Endothelial cell of umbilical vein (primary cell): ENCODE measurements around the gene GPR150.

ENCODE experiments used
- EZH2 ChIP-seq: IDR thresholded peaks from 2 replicates; pipeline ENCODE4 v1.6.1; 2012; ENCODE audit warnings: borderline replicate concordance, low read depth, mild to moderate bottlenecking, moderate library complexity, low read length, inconsistent platforms; ENCODE audit not compliant: severe bottlenecking
- FOS ChIP-seq: IDR thresholded peaks from 2 replicates; pipeline ENCODE4 v1.6.1; 2011; ENCODE audit warnings: mild to moderate bottlenecking, low read length, moderate library complexity, borderline replicate concordance; ENCODE audit not compliant: insufficient read depth
- GATA2 ChIP-seq: IDR thresholded peaks from 2 replicates; pipeline ENCODE4 v1.7.0; 2011; ENCODE audit warnings: low read depth, mild to moderate bottlenecking, moderate library complexity, mixed read lengths, low read length; ENCODE audit not compliant: insufficient read length, insufficient read depth
- JUN ChIP-seq: IDR thresholded peaks from 2 replicates; pipeline ENCODE4 v1.6.1; 2011; ENCODE audit warnings: borderline replicate concordance, low read depth; ENCODE audit not compliant: insufficient read length, insufficient read depth
- MYC ChIP-seq: IDR thresholded peaks from one replicate; pipeline ENCODE4 v1.6.1; 2011; ENCODE audit warnings: mild to moderate bottlenecking, low read depth, low read length
- POLR2A ChIP-seq: IDR thresholded peaks from 2 replicates; pipeline ENCODE4 v1.6.1; 2012; ENCODE audit warnings: low read depth, mild to moderate bottlenecking, control low read depth, low read length
- POLR2AphosphoS5 ChIP-seq: IDR thresholded peaks from 2 replicates; pipeline ENCODE4 v1.6.1; 2012; ENCODE audit warnings: low read depth, mild to moderate bottlenecking, control low read depth, low read length, moderate library complexity; ENCODE audit not compliant: insufficient read depth
- TF ChIP-seq, protein P1 (sequence below), 2 donors: IDR thresholded peaks; 1 replicate in 1 of 2; 2 replicates in 1 of 2; pipeline ENCODE4 v1.5.1; 2011; ENCODE audit warnings: low read length in 2 of 2, mild to moderate bottlenecking in 2 of 2, moderate library complexity in 2 of 2, control low read depth in 1 of 2, inconsistent platforms in 1 of 2, low read depth in 1 of 2; ENCODE audit not compliant: insufficient read depth in 1 of 2; ENCODE audit errors: extremely low read depth in 1 of 2
- TF ChIP-seq, protein P2 (sequence below): IDR thresholded peaks from 2 replicates; pipeline ENCODE4 v1.6.1; 2011; ENCODE audit not compliant: insufficient read depth, insufficient read length

DNA sequence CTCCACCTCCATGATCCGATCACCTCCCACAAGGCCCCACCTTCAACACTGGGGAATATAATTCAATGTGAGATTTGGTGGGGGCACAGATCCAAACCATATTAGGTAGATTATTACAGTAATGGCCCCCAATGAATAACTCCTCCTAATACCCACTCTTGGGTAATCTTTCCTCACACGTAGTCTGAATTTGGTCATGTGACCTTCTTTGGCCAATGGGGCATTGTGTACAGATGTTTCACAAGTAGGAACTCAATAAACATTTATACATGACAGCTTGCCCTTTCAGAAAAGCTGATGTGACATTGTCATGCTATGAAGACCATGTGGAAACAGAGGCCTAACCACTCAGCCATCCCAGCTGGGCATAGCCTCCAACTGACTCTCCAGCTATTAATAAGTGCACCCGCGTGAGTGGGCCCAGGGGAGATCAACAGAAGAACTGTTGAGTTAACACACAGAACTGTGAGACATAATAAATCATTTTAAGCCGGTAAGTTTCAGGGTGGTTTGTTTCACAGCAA is 10.6 kb downstream of the GPR150 start:
- TF ChIP-seq, protein P1, sequence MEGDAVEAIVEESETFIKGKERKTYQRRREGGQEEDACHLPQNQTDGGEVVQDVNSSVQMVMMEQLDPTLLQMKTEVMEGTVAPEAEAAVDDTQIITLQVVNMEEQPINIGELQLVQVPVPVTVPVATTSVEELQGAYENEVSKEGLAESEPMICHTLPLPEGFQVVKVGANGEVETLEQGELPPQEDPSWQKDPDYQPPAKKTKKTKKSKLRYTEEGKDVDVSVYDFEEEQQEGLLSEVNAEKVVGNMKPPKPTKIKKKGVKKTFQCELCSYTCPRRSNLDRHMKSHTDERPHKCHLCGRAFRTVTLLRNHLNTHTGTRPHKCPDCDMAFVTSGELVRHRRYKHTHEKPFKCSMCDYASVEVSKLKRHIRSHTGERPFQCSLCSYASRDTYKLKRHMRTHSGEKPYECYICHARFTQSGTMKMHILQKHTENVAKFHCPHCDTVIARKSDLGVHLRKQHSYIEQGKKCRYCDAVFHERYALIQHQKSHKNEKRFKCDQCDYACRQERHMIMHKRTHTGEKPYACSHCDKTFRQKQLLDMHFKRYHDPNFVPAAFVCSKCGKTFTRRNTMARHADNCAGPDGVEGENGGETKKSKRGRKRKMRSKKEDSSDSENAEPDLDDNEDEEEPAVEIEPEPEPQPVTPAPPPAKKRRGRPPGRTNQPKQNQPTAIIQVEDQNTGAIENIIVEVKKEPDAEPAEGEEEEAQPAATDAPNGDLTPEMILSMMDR (IDR thresholded peaks at IDR 0.05; ENCODE audit: extremely low read depth in 1 of 2, insufficient read depth in 1 of 2, low read depth in 1 of 2, low read length in 2 of 2): no peak
- no peak for TF ChIP-seq EZH2
- no peak for TF ChIP-seq POLR2A
- TF ChIP-seq, protein P2, sequence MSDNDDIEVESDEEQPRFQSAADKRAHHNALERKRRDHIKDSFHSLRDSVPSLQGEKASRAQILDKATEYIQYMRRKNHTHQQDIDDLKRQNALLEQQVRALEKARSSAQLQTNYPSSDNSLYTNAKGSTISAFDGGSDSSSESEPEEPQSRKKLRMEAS: no peak
- no peak for TF ChIP-seq POLR2AphosphoS5
- no peak for TF ChIP-seq FOS
- no peak for TF ChIP-seq GATA2
- no peak for TF ChIP-seq JUN
- TF ChIP-seq MYC: no peak
